SK-N-SH (cell line): Measurements from ENCODE around the gene FKBP4.

Experiments used
- EZH2phosphoT487 ChIP-seq: fragments of 200-600 bp; sonication (generic); IDR thresholded peaks from 2 replicates; pipeline ENCODE4 v1.6.1; 2017; ENCODE audit warnings: low read depth, mixed run types, mild to moderate bottlenecking, antibody characterized with exemption, moderate library complexity, borderline replicate concordance
- FOXJ3 ChIP-seq: sonication (generic); formaldehyde crosslinking; IDR thresholded peaks from 2 replicates; pipeline ENCODE4 v1.5.1; 2020; ENCODE audit warnings: mild to moderate bottlenecking, missing genetic modification reagents
- JUND ChIP-seq: IDR thresholded peaks from 2 replicates; pipeline ENCODE4 v1.4.0; 2012
- NRF1 ChIP-seq: IDR thresholded peaks from 2 replicates; pipeline ENCODE4 v1.6.1; 2012; ENCODE audit warnings: low read depth, mild to moderate bottlenecking, low read length
- RAD21 ChIP-seq: IDR thresholded peaks from 2 replicates; pipeline ENCODE4 v1.6.1; 2012; ENCODE audit warnings: mild to moderate bottlenecking, low read length
- SMC3 ChIP-seq: IDR thresholded peaks from 2 replicates; pipeline ENCODE4 v1.6.1; 2012; ENCODE audit warnings: low read depth, low read length, improper control_type of control experiment
- TF ChIP-seq, protein P1 (sequence below): fragments of 200-600 bp; sonication (generic); IDR thresholded peaks from 2 replicates; pipeline ENCODE4 v1.6.1; 2017; ENCODE audit warnings: antibody characterized with exemption, mild to moderate bottlenecking, moderate library complexity

DNA sequence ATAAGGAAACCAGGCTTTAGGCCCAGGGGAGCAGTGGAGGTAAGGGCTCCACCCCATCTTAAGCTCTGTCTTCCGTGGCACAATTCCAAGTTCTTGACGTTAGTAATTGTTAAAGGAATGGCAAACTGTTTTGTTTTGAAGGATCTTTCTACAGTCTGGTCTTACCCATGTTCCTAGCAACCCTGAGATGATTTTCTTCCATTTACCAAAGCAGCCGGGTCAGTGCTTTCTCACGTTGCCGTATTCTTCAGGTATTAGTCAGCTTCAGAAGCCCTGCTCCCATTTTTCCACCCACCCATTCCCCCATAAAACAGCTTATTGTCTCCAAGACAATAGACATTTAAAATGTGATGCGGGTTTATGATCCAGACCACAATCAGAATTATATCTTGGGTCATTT is 29.8 kb downstream of the FKBP4 start:
- TF ChIP-seq NRF1 (no peak), FOXJ3 (CRISPR knock-in tag) (no peak), EZH2phosphoT487 (no peak), SMC3 (no peak), RAD21 (no peak), JUND (no peak)
- TF ChIP-seq, protein P1, sequence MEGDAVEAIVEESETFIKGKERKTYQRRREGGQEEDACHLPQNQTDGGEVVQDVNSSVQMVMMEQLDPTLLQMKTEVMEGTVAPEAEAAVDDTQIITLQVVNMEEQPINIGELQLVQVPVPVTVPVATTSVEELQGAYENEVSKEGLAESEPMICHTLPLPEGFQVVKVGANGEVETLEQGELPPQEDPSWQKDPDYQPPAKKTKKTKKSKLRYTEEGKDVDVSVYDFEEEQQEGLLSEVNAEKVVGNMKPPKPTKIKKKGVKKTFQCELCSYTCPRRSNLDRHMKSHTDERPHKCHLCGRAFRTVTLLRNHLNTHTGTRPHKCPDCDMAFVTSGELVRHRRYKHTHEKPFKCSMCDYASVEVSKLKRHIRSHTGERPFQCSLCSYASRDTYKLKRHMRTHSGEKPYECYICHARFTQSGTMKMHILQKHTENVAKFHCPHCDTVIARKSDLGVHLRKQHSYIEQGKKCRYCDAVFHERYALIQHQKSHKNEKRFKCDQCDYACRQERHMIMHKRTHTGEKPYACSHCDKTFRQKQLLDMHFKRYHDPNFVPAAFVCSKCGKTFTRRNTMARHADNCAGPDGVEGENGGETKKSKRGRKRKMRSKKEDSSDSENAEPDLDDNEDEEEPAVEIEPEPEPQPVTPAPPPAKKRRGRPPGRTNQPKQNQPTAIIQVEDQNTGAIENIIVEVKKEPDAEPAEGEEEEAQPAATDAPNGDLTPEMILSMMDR = no peak
